ENCODE measurements around the gene PRPF38A. TPM values are rescaled to one million over a fixed set of nuclear protein-coding genes. Genes with fewer than 3 reads are reported as not detected.

The PRPF38A gene
- polyA plus RNA-seq, 2 of the 4 experiments (the other 2 are of a cell fraction) = 12.9 to 30.4 TPM

DNA sequence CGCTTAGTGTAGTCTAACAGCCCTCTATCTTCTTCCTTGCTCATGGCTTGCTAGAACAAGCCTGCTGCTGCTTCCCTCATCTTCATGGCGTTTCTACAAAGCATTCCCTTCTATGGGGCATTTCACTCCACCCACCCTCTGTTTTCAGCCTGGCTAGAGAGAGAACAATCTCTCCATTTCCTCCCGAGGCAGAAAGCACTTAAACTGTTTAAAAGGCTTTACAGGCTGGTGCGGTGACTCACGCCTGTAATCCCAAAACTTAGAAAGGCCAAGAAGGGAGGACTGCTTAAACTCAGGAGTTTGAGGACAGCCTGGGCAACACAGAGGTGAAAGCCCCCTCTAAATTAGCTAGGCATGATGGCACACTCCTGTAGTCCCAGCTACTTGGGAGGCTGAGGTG, 17.9 kb upstream of the PRPF38A start:
- TF ChIP-seq MAX (IDR thresholded peaks at IDR 0.05) (no peak), CHD4 (IDR thresholded peaks at IDR 0.05; ENCODE audit: borderline replicate concordance) (no peak), KDM5A (IDR thresholded peaks at IDR 0.05) (no peak), RARB (CRISPR knock-in tag; IDR thresholded peaks at IDR 0.05) (no peak), HOXB5 (CRISPR knock-in tag; IDR thresholded peaks at IDR 0.05) (no peak), REST (IDR thresholded peaks at IDR 0.05) (no peak), ZNF302 (CRISPR knock-in tag; IDR thresholded peaks at IDR 0.05) (no peak), TFCP2L1 (CRISPR knock-in tag; IDR thresholded peaks at IDR 0.05) (no peak), GATA3 (IDR thresholded peaks at IDR 0.05; ENCODE audit: borderline replicate concordance) (no peak), USF2 (IDR thresholded peaks at IDR 0.05) (no peak)
- TF ChIP-seq, protein P1, sequence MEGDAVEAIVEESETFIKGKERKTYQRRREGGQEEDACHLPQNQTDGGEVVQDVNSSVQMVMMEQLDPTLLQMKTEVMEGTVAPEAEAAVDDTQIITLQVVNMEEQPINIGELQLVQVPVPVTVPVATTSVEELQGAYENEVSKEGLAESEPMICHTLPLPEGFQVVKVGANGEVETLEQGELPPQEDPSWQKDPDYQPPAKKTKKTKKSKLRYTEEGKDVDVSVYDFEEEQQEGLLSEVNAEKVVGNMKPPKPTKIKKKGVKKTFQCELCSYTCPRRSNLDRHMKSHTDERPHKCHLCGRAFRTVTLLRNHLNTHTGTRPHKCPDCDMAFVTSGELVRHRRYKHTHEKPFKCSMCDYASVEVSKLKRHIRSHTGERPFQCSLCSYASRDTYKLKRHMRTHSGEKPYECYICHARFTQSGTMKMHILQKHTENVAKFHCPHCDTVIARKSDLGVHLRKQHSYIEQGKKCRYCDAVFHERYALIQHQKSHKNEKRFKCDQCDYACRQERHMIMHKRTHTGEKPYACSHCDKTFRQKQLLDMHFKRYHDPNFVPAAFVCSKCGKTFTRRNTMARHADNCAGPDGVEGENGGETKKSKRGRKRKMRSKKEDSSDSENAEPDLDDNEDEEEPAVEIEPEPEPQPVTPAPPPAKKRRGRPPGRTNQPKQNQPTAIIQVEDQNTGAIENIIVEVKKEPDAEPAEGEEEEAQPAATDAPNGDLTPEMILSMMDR (IDR thresholded peaks at IDR 0.05) = no peak
- TF ChIP-seq, protein P2, sequence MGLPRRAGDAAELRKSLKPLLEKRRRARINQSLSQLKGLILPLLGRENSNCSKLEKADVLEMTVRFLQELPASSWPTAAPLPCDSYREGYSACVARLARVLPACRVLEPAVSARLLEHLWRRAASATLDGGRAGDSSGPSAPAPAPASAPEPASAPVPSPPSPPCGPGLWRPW (IDR thresholded peaks at IDR 0.05) = no peak
- TF ChIP-seq, protein P3, sequence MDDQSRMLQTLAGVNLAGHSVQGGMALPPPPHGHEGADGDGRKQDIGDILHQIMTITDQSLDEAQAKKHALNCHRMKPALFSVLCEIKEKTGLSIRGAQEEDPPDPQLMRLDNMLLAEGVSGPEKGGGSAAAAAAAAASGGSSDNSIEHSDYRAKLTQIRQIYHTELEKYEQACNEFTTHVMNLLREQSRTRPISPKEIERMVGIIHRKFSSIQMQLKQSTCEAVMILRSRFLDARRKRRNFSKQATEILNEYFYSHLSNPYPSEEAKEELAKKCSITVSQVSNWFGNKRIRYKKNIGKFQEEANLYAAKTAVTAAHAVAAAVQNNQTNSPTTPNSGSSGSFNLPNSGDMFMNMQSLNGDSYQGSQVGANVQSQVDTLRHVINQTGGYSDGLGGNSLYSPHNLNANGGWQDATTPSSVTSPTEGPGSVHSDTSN (IDR thresholded peaks at IDR 0.05) = no peak
- H3K4me3 ChIP-seq = no peak overlapping the region
- no peak overlapping the region for H3K4me2 ChIP-seq
- ATAC-seq (no peak), DNase-seq (ENCODE audit: low read depth in 1 of 2, low spot score in 1 of 2) (no peak), FAIRE-seq (no peak)
- ChIA-PET CTCF (no interaction called here), POLR2A (no interaction called here)
- no peaks in the 10 kb centered on the region for H3K9me3 ChIP-seq
- no peak overlapping the region for H3K27ac ChIP-seq
- 90% methylated on average over 5 of the region's 5 CpGs for WGBS (ENCODE audit: missing lambda C conversion rate)
- no peaks in the 10 kb centered on the region for H3K4me1 ChIP-seq

- DNase-seq (ENCODE audit: low read depth in 1 of 2, low spot score in 1 of 2) (no peak), FAIRE-seq (no peak), ATAC-seq (no peak)
- ChIA-PET CTCF (interaction anchor here (0.6 to 1.1 kb wide), 2 partner anchors 9 to 11 kb away, joined by 3 read pairs; partner anchors contain the start of genes ORC1 and PRPF38A), POLR2A (no interaction called here)
- 95% methylated on average over 5 of the region's 5 CpGs for WGBS (ENCODE audit: missing lambda C conversion rate)
- H3K4me3 ChIP-seq = no peak overlapping the region
- H3K4me1 ChIP-seq = no peaks in the 10 kb centered on the region
- no peak overlapping the region for H3K4me2 ChIP-seq
- no peaks in the 10 kb centered on the region for H3K9me3 ChIP-seq
- H3K27ac ChIP-seq = no peak overlapping the region
- TF ChIP-seq HOXA7 (CRISPR knock-in tag; IDR thresholded peaks at IDR 0.05) (no peak), FOSL2 (IDR thresholded peaks at IDR 0.05) (no peak), FOSL2 (CRISPR knock-in tag; IDR thresholded peaks at IDR 0.05) (peak; percentile 13; the same call in 1 of the 2 replicates)
Measured at GRCh38 chr1:52393174-52393573, 11.2 kb upstream of the PRPF38A start.

- Histone ChIP-seq H3K4me3 (no peak overlapping the region), H3K27ac (no peak overlapping the region), H3K4me1 (peaks cover 13% of the 10 kb centered on the region; the same call in 2 of the 3 replicates), H3K4me2 (no peak overlapping the region), H3K9me3 (no peaks in the 10 kb centered on the region)
- no peak for DNase-seq (ENCODE audit: low read depth in 1 of 2, low spot score in 1 of 2)
- POLR2A ChIA-PET = no interaction called here
- 93% methylated on average over 3 of the region's 3 CpGs for WGBS (ENCODE audit: missing lambda C conversion rate)
- no peak for ATAC-seq
- CTCF ChIA-PET = no interaction called here
- no peak for FAIRE-seq
- TF ChIP-seq MYC (IDR thresholded peaks at IDR 0.05; ENCODE audit: borderline replicate concordance, low read length) = no peak
- no peak for TF ChIP-seq ZSCAN20 (CRISPR knock-in tag; IDR thresholded peaks at IDR 0.05)
- no peak for TF ChIP-seq RARB (CRISPR knock-in tag; IDR thresholded peaks at IDR 0.05)
- TF ChIP-seq MAX (IDR thresholded peaks at IDR 0.05) = no peak
- no peak for TF ChIP-seq CHD2 (IDR thresholded peaks at IDR 0.05; ENCODE audit: low read length, partially characterized antibody)
- TF ChIP-seq, protein P2 (IDR thresholded peaks at IDR 0.05) = no peak
- TF ChIP-seq NPAS2 (CRISPR knock-in tag; IDR thresholded peaks at IDR 0.05; ENCODE audit: borderline replicate concordance) = no peak
- no peak for TF ChIP-seq TP53 (CRISPR knock-in tag; IDR thresholded peaks at IDR 0.05)
- TF ChIP-seq, protein P1 (IDR thresholded peaks at IDR 0.05) = no peak
- no peak for TF ChIP-seq MAFK (IDR thresholded peaks at IDR 0.05; ENCODE audit: partially characterized antibody)
Measured at GRCh38 chr1:52399629-52400028, 4.8 kb upstream of the PRPF38A start.
